ENCODE results near the gene CEP44. TPM values are rescaled to one million over a fixed set of nuclear protein-coding genes. Genes with fewer than 3 reads are reported as not detected.
"Not testable (repeated sequence)": the region's sequence is repeated elsewhere in the genome, so short reads cannot be mapped to it uniquely, and the experiment has no call there.

The CEP44 gene
- total RNA-seq, 1 donor from 2014 or later, result 18.3 TPM

- no peak for DNase-seq (ENCODE audit: low spot score)
Measured at GRCh38 chr4:174324236-174324635, 40.5 kb downstream of the CEP44 start.

- DNase-seq (ENCODE audit: low spot score), result no peak
Measured at GRCh38 chr4:174324725-174325124, 41.0 kb downstream of the CEP44 start.

DNA sequence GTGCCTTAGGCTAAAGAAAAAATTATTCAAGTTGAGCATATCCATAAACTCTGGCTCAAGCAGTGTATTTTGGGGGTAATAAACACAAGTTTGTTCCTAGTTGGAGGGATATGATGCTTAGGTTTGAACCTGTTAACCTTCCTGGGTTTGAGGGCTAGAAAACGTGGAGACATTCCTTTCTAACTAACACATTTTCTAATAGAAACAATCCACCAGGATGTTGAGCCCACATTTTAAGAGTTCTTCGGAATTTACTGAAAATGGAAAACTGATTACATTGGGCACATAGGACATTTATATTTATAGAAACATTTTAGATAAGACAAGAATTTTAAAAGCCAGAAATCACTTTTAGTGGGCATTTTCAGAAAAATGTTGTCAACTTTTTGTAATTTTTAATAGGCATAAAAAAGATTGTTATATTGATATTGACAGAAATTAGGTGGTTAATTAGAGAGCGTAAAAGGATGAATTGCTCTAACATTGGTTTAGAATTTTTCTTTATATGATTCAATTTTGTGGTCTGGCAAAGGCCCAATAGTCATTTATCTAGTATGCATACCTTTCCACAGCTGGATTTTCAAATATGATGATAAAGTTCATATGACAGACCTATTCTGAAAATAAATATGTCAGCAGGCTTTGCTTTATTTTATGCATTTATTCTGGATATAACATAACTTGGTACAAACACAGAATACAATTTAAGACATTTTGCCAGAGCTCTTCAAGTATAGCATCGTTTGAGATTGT is 49.2 kb downstream of the CEP44 start:
- DNase-seq (ENCODE audit: low spot score), result no peak

GRCh38 chr4:174334628-174335027 is 50.9 kb downstream of the CEP44 start:
- DNase-seq (ENCODE audit: low spot score), result no peak

- DNase-seq (ENCODE audit: low spot score), result no peak
Measured at GRCh38 chr4:174340714-174341113, 57.0 kb downstream of the CEP44 start.

GRCh38 chr4:174349156-174349555 is 65.4 kb downstream of the CEP44 start:
- no peak for DNase-seq (ENCODE audit: low spot score)

- no peak for DNase-seq (ENCODE audit: low spot score)
Measured at GRCh38 chr4:174352061-174352819, 68.5 kb downstream of the CEP44 start.

DNA sequence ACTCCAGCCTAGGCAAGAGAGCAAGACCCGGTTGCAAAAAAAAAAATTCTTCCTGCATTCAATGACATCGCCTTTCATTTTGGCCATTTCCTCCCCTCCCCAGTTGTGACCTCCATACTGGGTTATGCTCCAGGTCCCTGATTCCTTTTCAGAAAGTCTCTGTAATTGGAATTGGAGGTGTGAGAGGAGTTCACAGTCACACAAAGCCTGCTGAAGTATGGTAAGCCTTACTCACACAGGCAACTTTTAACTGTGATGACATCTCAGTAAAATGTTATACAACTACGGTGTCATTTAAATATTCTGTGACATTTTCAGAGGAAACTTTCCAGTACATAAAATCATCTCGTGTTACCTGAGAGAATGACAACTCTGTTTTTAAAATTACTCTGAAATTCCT is 73.6 kb downstream of the CEP44 start:
- no peak for DNase-seq (ENCODE audit: low spot score)

GRCh38 chr4:174358410-174358809 is 74.7 kb downstream of the CEP44 start:
- DNase-seq (ENCODE audit: low spot score), result no peak

DNA sequence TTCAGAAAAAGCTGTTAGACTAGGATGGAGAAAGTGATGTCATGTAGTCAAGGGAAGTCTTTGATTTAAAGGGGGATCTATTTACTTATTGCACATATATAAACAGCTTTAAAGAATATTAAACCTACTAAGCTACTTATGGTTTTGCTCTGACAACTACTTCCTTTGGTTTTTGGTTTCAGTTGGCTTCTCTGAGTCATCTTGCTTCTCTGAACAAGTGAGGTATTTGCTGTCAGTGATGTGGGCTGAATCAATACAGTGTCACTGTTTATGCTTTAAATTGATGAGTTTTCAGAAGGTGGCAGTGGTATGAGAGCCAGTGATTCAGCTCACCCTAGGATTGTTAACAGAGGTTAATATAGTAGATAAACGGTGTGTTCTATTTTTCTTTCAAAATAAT is 75.1 kb downstream of the CEP44 start:
- DNase-seq (ENCODE audit: low spot score), result no peak

DNA sequence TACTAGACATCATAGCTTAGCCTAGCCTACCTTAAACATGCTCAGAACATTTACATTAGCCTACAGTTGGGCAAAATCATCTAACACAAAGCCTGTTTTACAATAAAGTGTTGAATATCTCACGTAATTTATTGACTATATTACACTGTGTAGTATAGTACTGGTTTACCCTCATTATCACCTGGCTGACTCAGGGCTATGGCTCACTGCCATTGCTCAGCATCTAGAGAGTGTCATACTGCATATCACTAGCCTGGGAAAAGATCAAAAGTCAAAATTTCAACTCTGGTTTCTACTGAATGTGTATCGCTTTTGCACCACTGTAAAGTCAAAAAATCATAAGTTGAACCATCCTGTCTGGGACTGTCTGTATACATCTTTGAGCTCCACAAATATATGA is 78.6 kb downstream of the CEP44 start:
- DNase-seq (ENCODE audit: low spot score), result no peak

- not testable (repeated sequence) for DNase-seq (ENCODE audit: low spot score)
Measured at GRCh38 chr4:174363782-174364181, 80.1 kb downstream of the CEP44 start.

- no peak for DNase-seq (ENCODE audit: low spot score)
Measured at GRCh38 chr4:174365018-174365587, 81.4 kb downstream of the CEP44 start.

DNA sequence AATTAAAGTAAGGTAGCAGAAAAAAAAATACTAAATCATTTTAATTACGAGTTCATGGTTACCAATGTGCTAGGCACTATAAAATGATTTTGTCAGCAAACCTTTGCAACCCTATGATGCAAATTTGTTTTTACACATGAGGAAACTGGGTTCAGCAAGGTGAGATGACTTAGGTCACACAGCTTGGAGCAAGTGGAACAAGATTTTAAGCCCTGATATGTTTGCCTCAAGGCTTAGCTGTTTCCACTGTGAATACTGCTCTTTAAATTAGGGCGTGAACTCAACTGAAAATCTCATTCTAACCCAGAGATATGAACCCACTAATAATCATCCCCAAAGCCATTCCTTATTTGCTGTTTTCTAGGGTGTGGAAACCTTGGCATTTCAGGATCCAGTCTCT is 86.3 kb downstream of the CEP44 start:
- no peak for DNase-seq (ENCODE audit: low spot score)

- no peak for DNase-seq (ENCODE audit: low spot score)
Measured at GRCh38 chr4:174373821-174374220, 90.1 kb downstream of the CEP44 start.

GRCh38 chr4:174375422-174375821 is 91.7 kb downstream of the CEP44 start:
- no peak for DNase-seq (ENCODE audit: low spot score)

- DNase-seq (ENCODE audit: low spot score), result no peak
Measured at GRCh38 chr4:174377613-174378012, 93.9 kb downstream of the CEP44 start.

DNA sequence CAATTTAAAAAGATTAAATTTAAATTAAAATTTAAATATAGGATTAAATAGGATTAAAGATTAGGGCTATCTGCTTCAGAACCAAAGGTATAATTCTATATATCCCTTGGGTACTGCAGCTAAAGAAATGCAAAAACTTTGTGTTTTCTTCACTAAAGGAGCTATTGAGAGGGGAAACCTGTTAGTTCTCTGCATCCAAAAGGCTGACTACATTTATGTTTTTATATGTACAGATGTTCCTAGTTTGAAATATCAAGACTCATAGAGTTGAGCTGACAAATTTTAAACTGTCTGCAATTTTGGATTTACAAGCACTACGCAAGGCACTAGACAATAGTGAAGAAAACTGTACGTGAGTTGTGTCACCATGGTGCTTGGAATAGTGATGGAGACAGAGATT is 95.2 kb downstream of the CEP44 start:
- DNase-seq (ENCODE audit: low spot score), result no peak

GRCh38 chr4:174380206-174380605 is 96.5 kb downstream of the CEP44 start:
- DNase-seq (ENCODE audit: low spot score), result not testable (repeated sequence)

DNA sequence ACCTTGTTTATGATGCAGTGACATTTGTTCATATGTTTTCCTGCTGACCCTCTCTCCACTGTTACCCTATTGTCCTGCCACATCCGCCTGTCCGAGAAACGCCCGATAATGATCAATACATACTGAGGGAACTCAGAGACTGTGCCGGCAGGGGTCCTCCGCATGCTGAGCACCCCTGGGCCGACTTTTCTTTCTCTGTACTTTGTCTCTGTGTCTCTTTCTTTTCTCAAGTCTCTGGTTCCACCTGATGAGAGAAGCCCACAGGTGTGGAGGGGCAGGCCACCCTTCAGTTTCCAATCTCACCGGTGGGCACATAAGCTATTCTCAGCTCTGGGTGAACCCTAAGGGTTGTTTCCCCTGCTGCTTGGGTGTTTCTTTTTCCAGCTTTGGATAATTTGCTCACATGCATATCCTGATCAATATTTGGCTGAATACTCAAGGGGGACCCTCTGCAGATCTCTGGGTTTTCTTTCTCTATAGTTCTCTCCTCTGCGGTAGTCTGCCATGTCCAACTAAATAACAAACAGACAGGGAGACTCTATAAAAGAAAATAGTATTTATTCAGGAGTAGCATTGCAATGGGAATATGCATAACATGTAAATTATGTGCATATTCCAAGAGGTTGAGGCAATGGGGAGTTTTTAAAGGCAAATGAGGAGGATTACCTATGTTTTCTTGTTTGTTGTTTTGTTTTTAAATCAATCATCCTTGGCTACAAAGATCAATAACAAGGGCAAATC is 97.2 kb downstream of the CEP44 start:
- DNase-seq (ENCODE audit: low spot score), result no peak

DNA sequence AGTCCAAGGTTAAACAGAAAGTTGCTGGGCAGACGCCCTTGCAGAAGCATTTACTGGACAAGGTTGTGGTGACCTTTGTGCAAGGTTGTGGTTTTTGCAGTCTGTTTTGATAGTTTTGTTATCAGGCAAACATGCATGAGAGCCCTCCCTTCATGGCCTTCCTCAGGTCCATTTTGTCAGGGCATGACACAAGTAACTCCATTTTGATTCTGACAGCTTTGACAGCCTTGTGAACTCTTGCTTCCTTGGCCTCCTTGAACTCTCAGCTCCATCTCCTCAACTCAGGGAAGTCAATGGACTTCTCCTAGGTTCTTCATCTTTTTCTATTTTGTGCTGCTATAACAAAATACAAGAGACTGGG is 97.7 kb downstream of the CEP44 start:
- DNase-seq (ENCODE audit: low spot score), result no peak

Measured in ureter (tissue), 1 donor.